A673 (cell line): ENCODE results near the gene APBA1.

ENCODE experiments used
- CTCF ChIP-seq: fragments of 300-800, 200-600 bp; sonication (generic); conservative IDR thresholded peaks from 2 replicates; pipeline ENCODE4 v1.5.1; 2017; ENCODE audit warnings: low read depth, mild to moderate bottlenecking, antibody characterized with exemption, low read length, moderate library complexity, mixed read lengths
- EZH2 ChIP-seq: fragments of 200-600 bp; sonication (generic); IDR thresholded peaks from 2 replicates; pipeline ENCODE4 v1.6.1; 2017; ENCODE audit warnings: borderline replicate concordance, low read depth, mild to moderate bottlenecking, mixed read lengths, antibody characterized with exemption, low read length; ENCODE audit not compliant: poor library complexity, severe bottlenecking

DNA sequence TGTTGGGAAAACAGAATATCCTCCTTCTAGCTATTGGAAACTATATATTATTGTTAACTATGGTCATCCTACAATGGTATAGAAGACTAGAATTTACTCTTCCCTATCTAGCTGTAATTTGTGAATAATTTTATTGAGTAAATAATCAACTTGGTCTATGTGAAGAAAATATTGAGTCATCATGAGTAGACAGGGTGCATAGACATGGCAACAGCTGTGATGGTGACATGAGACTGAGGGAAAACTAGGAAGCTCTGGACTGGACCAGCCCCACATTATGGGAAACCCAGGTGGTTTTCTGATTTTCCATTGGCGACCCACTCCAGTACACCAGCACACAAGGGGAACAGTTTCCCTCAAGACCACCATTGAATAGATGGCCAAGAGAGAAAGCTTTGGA lies 95.0 kb downstream of the APBA1 start:
- TF ChIP-seq CTCF = no peak
- no peak for TF ChIP-seq EZH2
